Measurements from ENCODE around the gene ADAMTS2.

- TF ChIP-seq ARNT (IDR thresholded peaks at IDR 0.05) (no peak), FOXM1 (IDR thresholded peaks at IDR 0.05; ENCODE audit: borderline replicate concordance) (no peak), ELF4 (IDR thresholded peaks at IDR 0.05) (no peak), FOXA1 (IDR thresholded peaks at IDR 0.05) (no peak), FOXK2 (IDR thresholded peaks at IDR 0.05) (no peak), CTBP1 (IDR thresholded peaks at IDR 0.05; ENCODE audit: borderline replicate concordance) (no peak), L3MBTL2 (conservative IDR thresholded peaks at IDR 0.05) (no peak)
- TF ChIP-seq, protein P1, sequence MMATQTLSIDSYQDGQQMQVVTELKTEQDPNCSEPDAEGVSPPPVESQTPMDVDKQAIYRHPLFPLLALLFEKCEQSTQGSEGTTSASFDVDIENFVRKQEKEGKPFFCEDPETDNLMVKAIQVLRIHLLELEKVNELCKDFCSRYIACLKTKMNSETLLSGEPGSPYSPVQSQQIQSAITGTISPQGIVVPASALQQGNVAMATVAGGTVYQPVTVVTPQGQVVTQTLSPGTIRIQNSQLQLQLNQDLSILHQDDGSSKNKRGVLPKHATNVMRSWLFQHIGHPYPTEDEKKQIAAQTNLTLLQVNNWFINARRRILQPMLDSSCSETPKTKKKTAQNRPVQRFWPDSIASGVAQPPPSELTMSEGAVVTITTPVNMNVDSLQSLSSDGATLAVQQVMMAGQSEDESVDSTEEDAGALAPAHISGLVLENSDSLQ (IDR thresholded peaks at IDR 0.05): no peak
These were observed 183.4 kb downstream of the ADAMTS2 start for GRCh38 chr5:179161901-179162300.
